K562 (cell line): ENCODE measurements around the gene CPN2. TPM values are rescaled to one million over a fixed set of nuclear protein-coding genes. Genes with fewer than 3 reads are reported as not detected.
A peak's percentile ranks its signal among the peaks of the same experiment; 100 is the strongest.

Experiments used
- ATAC-seq: fragments of 200-7000 bp; cut with Tn5 transposase; 3 replicates; pipeline ENCODE4 v1.9.1; 2020; ENCODE audit warnings: moderate library complexity
- BruUV-seq: library from RNA; stranded (reverse); fragments of 400-500 nt; replicated peaks from 2 replicates; lab custom pipeline; 2021; lab: Mats Ljungman, UMichigan
- CTCF ChIA-PET: fragments of 300-600 bp; formaldehyde crosslinking; extraction: SDS; loops from one replicate; lab custom pipeline; 2021; ENCODE audit warnings: low intra/inter-chr PET ratio; lab: Yijun Ruan, JAX
- POLR2A ChIA-PET: fragments of 300-600, 350-650 bp; sonication (Branson Sonifier 250); formaldehyde crosslinking; extraction: SDS; loops from one replicate; lab custom pipeline; 2021; ENCODE audit warnings: antibody characterized with exemption, inconsistent platforms; lab: Yijun Ruan, JAX
- DNase-seq, 4 experiments: peaks; one replicate each; pipeline versions ENCODE4 v3.0.0 to v3.0.0-alpha.2; 2011 to 2018; ENCODE audit warnings: low spot score in 3 of 4, mixed read lengths in 3 of 4; ENCODE audit errors: extremely low read depth in 1 of 4
- FAIRE-seq: peaks from 2 replicates; lab custom pipeline; 2011; peaks lifted over from hg19 to GRCh38; lab: Jason Lieb, UNC
- H2AFZ ChIP-seq: 2 replicates; pipeline ENCODE4 v1.6.0; 2011; ENCODE audit warnings: low read depth, low read length, control low read depth, inconsistent platforms
- H3K27ac ChIP-seq: fragments of 200-600 bp; 3 replicates; pipeline ENCODE4 v1.8.0; 2011; ENCODE audit warnings: low read depth, mild to moderate bottlenecking, control low read depth, inconsistent platforms, low read length, moderate library complexity, mixed read lengths; ENCODE audit errors: extremely low read depth
- H3K27me3 ChIP-seq, 2 experiments: fragments of 300-600 bp in 1 of 2; 2 replicates in 1 of 2; 3 replicates in 1 of 2; pipeline versions ENCODE4 v1.6.0 to v1.8.0; 2011; ENCODE audit warnings: inconsistent platforms in 2 of 2, low read length in 2 of 2, mild to moderate bottlenecking in 1 of 2, mixed read lengths in 1 of 2, moderate library complexity in 1 of 2; ENCODE audit not compliant: control insufficient read depth in 2 of 2, insufficient read depth in 2 of 2
- H3K36me3 ChIP-seq: fragments of 300-600 bp; 3 replicates; pipeline ENCODE4 v1.8.0; 2011; ENCODE audit warnings: mild to moderate bottlenecking, low read length, inconsistent platforms; ENCODE audit not compliant: control insufficient read depth, insufficient read depth
- H3K4me1 ChIP-seq, 2 experiments: fragments of 200-600 bp in 1 of 2; replicated peaks in 1 of 2; 2 replicates in 1 of 2; 3 replicates in 1 of 2; pipeline versions ENCODE4 v1.5.1 to v1.8.0; 2011; ENCODE audit warnings: inconsistent platforms in 2 of 2, low read length in 2 of 2, mild to moderate bottlenecking in 1 of 2, mixed read lengths in 1 of 2, moderate library complexity in 1 of 2; ENCODE audit not compliant: control insufficient read depth in 2 of 2, insufficient read depth in 2 of 2
- H3K4me2 ChIP-seq: 2 replicates; pipeline ENCODE4 v1.6.1; 2011; ENCODE audit warnings: low read length, control low read depth, inconsistent platforms, mixed read lengths; ENCODE audit not compliant: insufficient read depth
- H3K4me3 ChIP-seq: fragments of 200-600 bp; sonication (generic), shearing (Covaris generic); 2 replicates; pipeline ENCODE4 v1.5.1; 2016; ENCODE audit warnings: control low read depth, inconsistent platforms
- H3K79me2 ChIP-seq: fragments of 200-600 bp; 3 replicates; pipeline ENCODE4 v1.8.0; 2011; ENCODE audit warnings: low read length, inconsistent platforms; ENCODE audit not compliant: control insufficient read depth, insufficient read depth
- H3K9ac ChIP-seq, 2 experiments: 2 replicates each; pipeline versions ENCODE4 v1.6.0 to v1.6.1; 2011; ENCODE audit warnings: low read depth in 2 of 2, low read length in 2 of 2, control low read depth in 1 of 2, inconsistent platforms in 1 of 2, mild to moderate bottlenecking in 1 of 2, mixed read lengths in 1 of 2; ENCODE audit not compliant: insufficient read depth in 1 of 2
- H3K9me1 ChIP-seq: one replicate; pipeline ENCODE4 v1.6.0; 2011; ENCODE audit warnings: inconsistent platforms, mild to moderate bottlenecking, low read length, moderate library complexity; ENCODE audit not compliant: control insufficient read depth, insufficient read depth
- H3K9me3 ChIP-seq: replicated peaks from 2 replicates; pipeline ENCODE4 v1.5.1; 2011; ENCODE audit warnings: low read depth, low read length, inconsistent platforms; ENCODE audit not compliant: control insufficient read depth, insufficient read depth
- H4K20me1 ChIP-seq: replicated peaks from 2 replicates; pipeline ENCODE4 v1.6.1; 2011; ENCODE audit warnings: low read length, inconsistent platforms, mixed read lengths; ENCODE audit not compliant: control insufficient read depth, insufficient read depth
- CCAR2 ChIP-seq: fragments of 200-400 bp; formaldehyde crosslinking; IDR thresholded peaks from 2 replicates; pipeline ENCODE4 v1.6.1; 2017; ENCODE audit warnings: mild to moderate bottlenecking, low read depth, low read length
- E2F6 ChIP-seq, 2 experiments: IDR thresholded peaks; 2 replicates each; pipeline ENCODE4 v1.6.1; 2011; ENCODE audit warnings: borderline replicate concordance in 1 of 2, control low read depth in 1 of 2, low read depth in 1 of 2, low read length in 1 of 2, mild to moderate bottlenecking in 1 of 2, mixed read lengths in 1 of 2, moderate library complexity in 1 of 2; ENCODE audit not compliant: insufficient read depth in 1 of 2, insufficient read length in 1 of 2, poor library complexity in 1 of 2, severe bottlenecking in 1 of 2; ENCODE audit errors: extremely low read depth in 1 of 2
- ETV6 ChIP-seq, 3 experiments: fragments of 150-350 bp in 1 of 3; sonication (generic) in 1 of 3; formaldehyde crosslinking in 1 of 3; IDR thresholded peaks; 2 replicates each; pipeline versions ENCODE4 v1.6.1 to v1.8.0; 2014 to 2022; ENCODE audit warnings: borderline replicate concordance in 2 of 3, low read depth in 2 of 3, antibody characterized with exemption in 1 of 3, low read length in 1 of 3, mild to moderate bottlenecking in 1 of 3, missing genetic modification reagents in 1 of 3
- PRPF4 ChIP-seq: fragments of 200-400 bp; formaldehyde crosslinking; IDR thresholded peaks from one replicate; pipeline ENCODE4 v1.6.1; 2017; ENCODE audit warnings: low read length, low read depth, mild to moderate bottlenecking; ENCODE audit not compliant: insufficient read depth, poor library complexity, severe bottlenecking
- XRCC3 ChIP-seq: fragments of 450-650 bp; IDR thresholded peaks from 2 replicates; pipeline ENCODE4 v1.6.1; 2017; ENCODE audit warnings: mild to moderate bottlenecking, moderate library complexity
- WGBS: fragments of 100-300 bp; shearing (Covaris generic); methylation state at CpG from one replicate; pipeline ENCODE4 v1.1.6; 2016; ENCODE audit warnings: low coverage, mixed read lengths; ENCODE audit not compliant: insufficient coverage; ENCODE audit errors: missing lambda C conversion rate; 5-methylcytosine and 5-hydroxymethylcytosine counted together
- in situ Hi-C: fragments of 300-500 bp; cut with MboI; formaldehyde crosslinking; loops from 4 replicates; pipeline ENCODE4 v1.15.0; 2018; ENCODE audit warnings: inconsistent platforms, mixed read lengths
- intact Hi-C: fragments of 100-400 bp; cut with micrococcal nuclease; formaldehyde crosslinking; loops from 2 replicates; pipeline ENCODE4 v1.14.2; 2022
- polyA plus RNA-seq, 8 experiments: library from polyadenylated mRNA; depleted of rRNA in 4 of 8; stranded (reverse) in 5 of 8; unstranded in 3 of 8; fragments of >200 nt; fragmentation: Nextera tagmentation in 2 of 8; fragmentation: Illumina TruSeq in 1 of 8; extraction: Ambion mirVana in 2 of 8; extraction: Trizol in 1 of 8; gene quantifications; 2 replicates each; pipeline versions ENCODE4 v1.2.1 to v1.2.3, GENCODE V29; 2011 to 2014; ENCODE audit warnings: inconsistent platforms in 1 of 8, missing spikeins in 1 of 8
- total RNA-seq, 7 experiments: library from RNA; depleted of rRNA in 6 of 7; stranded (reverse); fragments of >200 nt in 6 of 7; fragmentation: Illumina TruSeq in 2 of 7; extraction: Trizol in 2 of 7; gene quantifications; 2 replicates each; pipeline versions ENCODE4 v1.2.1 to v1.2.3, GENCODE V29; 2011 to 2021; ENCODE audit warnings: low replicate concordance in 1 of 7
- TF ChIP-seq, protein P1 (sequence below): fragments of 450-650 bp; IDR thresholded peaks from 2 replicates; pipeline ENCODE4 v1.7.0; 2016; ENCODE audit warnings: borderline replicate concordance

Gene CPN2
- total and polyA plus RNA-seq, 9 of the 15 experiments (the other 6 are each of a cell fraction or from before 2014, with no cell fraction given) = not detected

- TF ChIP-seq E2F6 (IDR thresholded peaks at IDR 0.05; ENCODE audit: borderline replicate concordance in 1 of 2, extremely low read depth in 1 of 2, insufficient read depth in 1 of 2, insufficient read length in 1 of 2, low read depth in 1 of 2, low read length in 1 of 2, poor library complexity in 1 of 2, severe bottlenecking in 1 of 2) = peak in 1 of 2 experiments; percentile 76
Measured at GRCh38 chr3:194298331-194299227, 52.5 kb downstream of the CPN2 start (continued).

- ATAC-seq (no peak), FAIRE-seq (no peak), DNase-seq (no peak)
- intact Hi-C loops = no loop called here
- CTCF ChIA-PET = no interaction called here
- Histone ChIP-seq H3K4me1 (peaks cover 0 to 3% of the 10 kb centered on the region in 2 experiments; a peak in 1 of 5 replicates), H3K79me2 (no peaks in the 10 kb centered on the region), H3K9me3 (no peaks in the 10 kb centered on the region), H3K4me3 (no peak overlapping the region), H3K4me2 (no peak overlapping the region), H3K9ac (no peak overlapping the region), H3K9me1 (no peaks in the 10 kb centered on the region), H2AFZ (no peak overlapping the region), H3K36me3 (no peaks in the 10 kb centered on the region), H3K27ac (no peak overlapping the region), H4K20me1 (no peaks in the 10 kb centered on the region), H3K27me3 (no peaks in the 10 kb centered on the region)
- BruUV-seq = no TSS peak
- TF ChIP-seq PRPF4 (no peak), XRCC3 (no peak), ETV6 (IDR thresholded peaks at IDR 0.05; ENCODE audit: borderline replicate concordance in 1 of 2, low read depth in 2 of 2, low read length in 1 of 2) (no peak), ETV6 (CRISPR knock-in tag; IDR thresholded peaks at IDR 0.05; ENCODE audit: borderline replicate concordance) (no peak), CCAR2 (no peak)
- TF ChIP-seq, protein P1, sequence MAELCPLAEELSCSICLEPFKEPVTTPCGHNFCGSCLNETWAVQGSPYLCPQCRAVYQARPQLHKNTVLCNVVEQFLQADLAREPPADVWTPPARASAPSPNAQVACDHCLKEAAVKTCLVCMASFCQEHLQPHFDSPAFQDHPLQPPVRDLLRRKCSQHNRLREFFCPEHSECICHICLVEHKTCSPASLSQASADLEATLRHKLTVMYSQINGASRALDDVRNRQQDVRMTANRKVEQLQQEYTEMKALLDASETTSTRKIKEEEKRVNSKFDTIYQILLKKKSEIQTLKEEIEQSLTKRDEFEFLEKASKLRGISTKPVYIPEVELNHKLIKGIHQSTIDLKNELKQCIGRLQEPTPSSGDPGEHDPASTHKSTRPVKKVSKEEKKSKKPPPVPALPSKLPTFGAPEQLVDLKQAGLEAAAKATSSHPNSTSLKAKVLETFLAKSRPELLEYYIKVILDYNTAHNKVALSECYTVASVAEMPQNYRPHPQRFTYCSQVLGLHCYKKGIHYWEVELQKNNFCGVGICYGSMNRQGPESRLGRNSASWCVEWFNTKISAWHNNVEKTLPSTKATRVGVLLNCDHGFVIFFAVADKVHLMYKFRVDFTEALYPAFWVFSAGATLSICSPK = no peak
- POLR2A ChIA-PET = interaction anchor here (1.0 kb wide), 1 partner anchor 161 kb away, joined by 4 read pairs; the partner anchor contains the start of gene HES1
- in situ Hi-C loops = no loop called here
- 84% methylated on average over 20 of the region's 47 CpGs for WGBS
Measured at GRCh38 chr3:194296454-194297263, 54.5 kb downstream of the CPN2 start.
